CD8-positive, alpha-beta memory T cell (primary cell): ENCODE results near the gene ARL5C. TPM values are rescaled to one million over a fixed set of nuclear protein-coding genes. Genes with fewer than 3 reads are reported as not detected.
A peak's percentile ranks its signal among the peaks of the same experiment; 100 is the strongest.

Experiments used
- CTCF ChIA-PET: fragments of 350-600 bp; sonication (Branson Sonifier 250); formaldehyde crosslinking; loops from one replicate; lab custom pipeline; 2021; ENCODE audit warnings: antibody characterized with exemption; lab: Charles Lee
- POLR2A ChIA-PET: fragments of 350-600 bp; sonication (Branson Sonifier 250); formaldehyde crosslinking; loops from one replicate; lab custom pipeline; 2021; ENCODE audit warnings: antibody characterized with exemption; lab: Charles Lee
- DNase-seq, 5 donors: peaks; one replicate each; pipeline versions ENCODE4 v3.0.0 to v3.0.0-alpha.2; 2020 to 2022; ENCODE audit warnings: mixed read lengths in 1 of 5
- H3K27ac ChIP-seq: one replicate; pipeline ENCODE4 v1.7.0; 2013; ENCODE audit warnings: low read depth, mild to moderate bottlenecking, low read length, moderate library complexity
- H3K27me3 ChIP-seq: 2 replicates; pipeline ENCODE4 v1.7.0; 2013; ENCODE audit warnings: low read length, mild to moderate bottlenecking; ENCODE audit not compliant: insufficient read depth, poor library complexity, severe bottlenecking
- H3K36me3 ChIP-seq: 2 replicates; pipeline ENCODE4 v1.7.0; 2013; ENCODE audit warnings: mild to moderate bottlenecking, low read length, moderate library complexity; ENCODE audit not compliant: insufficient read depth
- H3K4me1 ChIP-seq: 2 replicates; pipeline ENCODE4 v1.7.0; 2013; ENCODE audit warnings: mild to moderate bottlenecking, low read length, moderate library complexity; ENCODE audit not compliant: insufficient read depth
- H3K4me3 ChIP-seq: 2 replicates; pipeline ENCODE4 v1.7.0; 2013; ENCODE audit warnings: mild to moderate bottlenecking, low read length
- H3K9me3 ChIP-seq: 2 replicates; pipeline ENCODE4 v1.7.0; 2013; ENCODE audit warnings: mild to moderate bottlenecking, low read length
- H3K27ac Mint-ChIP-seq, 8 donors: one replicate each; pipeline ENCODE4 v1.8.0; 2020 to 2021; ENCODE audit warnings: mixed read lengths in 8 of 8, mild to moderate bottlenecking in 6 of 8, inconsistent platforms in 3 of 8, moderate library complexity in 3 of 8
- H3K27me3 Mint-ChIP-seq, 2 donors: one replicate each; pipeline ENCODE4 v1.8.0; 2020 to 2021; ENCODE audit warnings: mixed read lengths in 2 of 2, mild to moderate bottlenecking in 1 of 2, moderate library complexity in 1 of 2
- H3K36me3 Mint-ChIP-seq, 3 donors: one replicate each; pipeline ENCODE4 v1.8.0; 2020 to 2021; ENCODE audit warnings: mixed read lengths in 3 of 3, inconsistent platforms in 1 of 3, mild to moderate bottlenecking in 1 of 3
- H3K4me1 Mint-ChIP-seq, 3 donors: one replicate each; pipeline ENCODE4 v1.8.0; 2020 to 2021; ENCODE audit warnings: mixed read lengths in 3 of 3, inconsistent platforms in 1 of 3, mild to moderate bottlenecking in 1 of 3
- H3K4me3 Mint-ChIP-seq, 7 donors: one replicate each; pipeline ENCODE4 v1.8.0; 2020 to 2021; ENCODE audit warnings: mixed read lengths in 7 of 7, mild to moderate bottlenecking in 6 of 7, moderate library complexity in 4 of 7, inconsistent platforms in 2 of 7
- H3K9me3 Mint-ChIP-seq, 5 donors: one replicate each; pipeline ENCODE4 v1.8.0; 2020 to 2022; ENCODE audit warnings: mixed read lengths in 5 of 5, mild to moderate bottlenecking in 3 of 5, moderate library complexity in 2 of 5, inconsistent platforms in 1 of 5
- polyA plus RNA-seq: library from polyadenylated mRNA; unstranded; fragments of 300-500 nt; fragmentation: Illumina TruSeq; gene quantifications from one replicate; pipeline ENCODE4 v1.2.3, GENCODE V29; 2021
- total RNA-seq, 2 experiments: library from RNA; stranded (reverse); gene quantifications; one replicate each; pipeline ENCODE4 v1.2.3, GENCODE V29; 2021

ARL5C gene
- total and polyA plus RNA-seq, 3 experiments from 2014 or later, result not detected

DNA sequence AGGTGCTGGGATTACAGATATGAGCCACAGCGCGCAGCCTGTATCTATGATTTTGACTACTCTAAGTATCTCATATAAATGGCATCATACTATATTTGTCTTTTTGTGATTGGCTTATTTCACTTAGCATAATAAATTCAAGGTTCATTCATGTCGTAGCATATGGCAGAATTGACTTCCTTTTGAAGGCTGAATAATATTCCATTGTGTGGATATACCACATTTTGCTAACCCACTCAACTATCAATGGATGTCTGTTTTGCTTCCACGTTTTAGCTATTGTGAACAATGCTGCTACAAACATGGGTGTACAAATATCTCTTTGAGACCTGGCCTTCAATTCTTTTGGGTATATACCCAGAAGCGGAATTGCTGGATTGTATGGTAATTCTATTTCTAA, 24.7 kb downstream of the ARL5C start:
- no peak for DNase-seq
- no peak overlapping the region for H3K4me3 ChIP-seq
- no peak overlapping the region for H3K27ac ChIP-seq
- no peaks in the 10 kb centered on the region for H3K27me3 ChIP-seq
- H3K9me3 Mint-ChIP-seq, result no peaks in the 10 kb centered on the region
- H3K4me3 Mint-ChIP-seq, result no peak overlapping the region
- H3K36me3 ChIP-seq, result no peaks in the 10 kb centered on the region
- no peak overlapping the region for H3K27ac Mint-ChIP-seq
- H3K9me3 ChIP-seq, result no peaks in the 10 kb centered on the region
- H3K27me3 Mint-ChIP-seq, result no peaks in the 10 kb centered on the region
- H3K4me1 ChIP-seq, result no peaks in the 10 kb centered on the region
- peaks cover 0 to 14% (median 2%) of the 10 kb centered on the region in 3 donors for H3K4me1 Mint-ChIP-seq
- ChIA-PET CTCF (interaction anchor here (1.1 kb wide), 1 partner anchor 12 kb away, joined by 3 read pairs; no protein-coding TSS in a partner anchor), POLR2A (no interaction called here)
- H3K36me3 Mint-ChIP-seq, result peaks cover 0 to 6% (median 2%) of the 10 kb centered on the region in 3 donors

GRCh38 chr17:39139561-39139960, 26.4 kb downstream of the ARL5C start:
- H3K9me3 Mint-ChIP-seq, result no peaks in the 10 kb centered on the region

GRCh38 chr17:39139161-39139511, 26.8 kb downstream of the ARL5C start:
- Histone ChIP-seq H3K27me3 (no peaks in the 10 kb centered on the region), H3K36me3 (no peaks in the 10 kb centered on the region), H3K4me1 (no peaks in the 10 kb centered on the region), H3K27ac (no peak overlapping the region), H3K9me3 (no peaks in the 10 kb centered on the region), H3K4me3 (no peak overlapping the region)
- peaks cover 0 to 14% (median 2%) of the 10 kb centered on the region in 3 donors for H3K36me3 Mint-ChIP-seq
- H3K4me3 Mint-ChIP-seq, result no peak overlapping the region
- peak overlapping the region in 2 of 8 donors; percentile 58 to 64 for H3K27ac Mint-ChIP-seq
- no peak for DNase-seq
- no peaks in the 10 kb centered on the region for H3K27me3 Mint-ChIP-seq
- H3K9me3 Mint-ChIP-seq, result no peaks in the 10 kb centered on the region
- ChIA-PET CTCF (interaction anchor here (1.5 to 1.7 kb wide), 2 partner anchors 12 to 14 kb away, joined by 3 to 6 read pairs; partner anchors contain the start of gene PLXDC1), POLR2A (no interaction called here)
- peaks cover 0 to 5% (median 0%) of the 10 kb centered on the region in 3 donors for H3K4me1 Mint-ChIP-seq

More at GRCh38 chr17:39139561-39139960, 26.4 kb downstream of the ARL5C start:
- Histone ChIP-seq H3K36me3 (no peaks in the 10 kb centered on the region), H3K27me3 (no peaks in the 10 kb centered on the region), H3K9me3 (no peaks in the 10 kb centered on the region), H3K4me3 (no peak overlapping the region), H3K4me1 (no peaks in the 10 kb centered on the region), H3K27ac (no peak overlapping the region)
- H3K27me3 Mint-ChIP-seq, result no peaks in the 10 kb centered on the region
- no peak for DNase-seq
- H3K4me3 Mint-ChIP-seq, result no peak overlapping the region
- peaks cover 0 to 8% (median 0%) of the 10 kb centered on the region in 3 donors for H3K4me1 Mint-ChIP-seq
- CTCF ChIA-PET, result interaction anchor here (0.9 to 1.7 kb wide), 3 partner anchors 12 to 25 kb away, joined by 3 to 6 read pairs (median 4); partner anchors contain the start of gene PLXDC1
- H3K27ac Mint-ChIP-seq, result no peak overlapping the region
- POLR2A ChIA-PET, result no interaction called here
- H3K36me3 Mint-ChIP-seq, result peaks cover 0 to 14% (median 2%) of the 10 kb centered on the region in 3 donors

- no peaks in the 10 kb centered on the region for H3K36me3 ChIP-seq
- peak overlapping the region in 5 of 8 donors; percentile 10 to 66 (median 58) for H3K27ac Mint-ChIP-seq
- H3K27me3 Mint-ChIP-seq, result no peaks in the 10 kb centered on the region
- no peaks in the 10 kb centered on the region for H3K9me3 Mint-ChIP-seq
- no peaks in the 10 kb centered on the region for H3K27me3 ChIP-seq
- no peak overlapping the region for H3K4me3 ChIP-seq
- no peak overlapping the region for H3K27ac ChIP-seq
- peaks cover 0 to 5% (median 0%) of the 10 kb centered on the region in 3 donors for H3K4me1 Mint-ChIP-seq
- CTCF ChIA-PET, result interaction anchor here (1.5 to 1.7 kb wide), 2 partner anchors 13 to 15 kb away, joined by 3 to 6 read pairs; partner anchors contain the start of gene PLXDC1
- no peaks in the 10 kb centered on the region for H3K9me3 ChIP-seq
- no peaks in the 10 kb centered on the region for H3K4me1 ChIP-seq
- H3K4me3 Mint-ChIP-seq, result no peak overlapping the region
- peaks cover 0 to 14% (median 2%) of the 10 kb centered on the region in 3 donors for H3K36me3 Mint-ChIP-seq
- POLR2A ChIA-PET, result no interaction called here
- no peak for DNase-seq
Measured at GRCh38 chr17:39138431-39139160, 27.4 kb downstream of the ARL5C start.

- H3K9me3 ChIP-seq, result no peaks in the 10 kb centered on the region
- H3K27ac Mint-ChIP-seq, result peak overlapping the region in 1 of 8 donors; percentile 78
- no peaks in the 10 kb centered on the region for H3K27me3 Mint-ChIP-seq
- H3K36me3 Mint-ChIP-seq, result peaks cover 0 to 23% (median 4%) of the 10 kb centered on the region in 3 donors
- no peak overlapping the region for H3K4me3 Mint-ChIP-seq
- no peaks in the 10 kb centered on the region for H3K4me1 ChIP-seq
- no peak for DNase-seq
- H3K4me3 ChIP-seq, result no peak overlapping the region
- H3K27me3 ChIP-seq, result no peaks in the 10 kb centered on the region
- H3K9me3 Mint-ChIP-seq, result no peaks in the 10 kb centered on the region
- H3K36me3 ChIP-seq, result no peaks in the 10 kb centered on the region
- no peak overlapping the region for H3K27ac ChIP-seq
- H3K4me1 Mint-ChIP-seq, result peaks cover 0 to 5% (median 2%) of the 10 kb centered on the region in 3 donors
- ChIA-PET POLR2A (no interaction called here), CTCF (no interaction called here)
Measured at GRCh38 chr17:39134878-39135277, 31.1 kb downstream of the ARL5C start.

DNA sequence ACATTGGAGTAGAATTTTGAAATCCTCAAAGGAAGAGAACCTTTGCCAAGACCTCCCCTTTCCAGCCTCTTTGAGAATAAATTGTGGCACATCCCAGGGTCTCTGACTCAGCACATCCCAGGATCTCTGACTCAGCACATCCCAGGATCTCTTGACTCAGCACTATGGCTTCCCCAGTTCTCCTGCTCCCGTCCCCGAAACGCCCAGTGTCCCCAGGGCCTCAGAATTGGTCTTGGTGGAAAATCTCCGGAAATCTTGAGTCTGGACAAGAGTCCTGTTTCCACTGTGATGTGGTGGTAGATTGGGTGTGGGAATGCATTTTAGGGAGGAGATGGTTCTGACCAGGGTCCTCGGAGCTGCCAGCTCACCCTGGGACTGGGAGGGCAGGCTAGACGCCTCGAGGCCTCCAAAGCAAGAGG, 33.8 kb downstream of the ARL5C start:
- no peaks in the 10 kb centered on the region for H3K4me1 ChIP-seq
- H3K4me3 Mint-ChIP-seq, result no peak overlapping the region
- CTCF ChIA-PET, result interaction anchor here (1.3 kb wide), 1 partner anchor 33 kb away, joined by 3 read pairs; no protein-coding TSS in a partner anchor
- peak overlapping the region in 2 of 8 donors; percentile 36 to 82 for H3K27ac Mint-ChIP-seq
- H3K27me3 ChIP-seq, result no peaks in the 10 kb centered on the region
- peaks cover 0 to 4% (median 0%) of the 10 kb centered on the region in 3 donors for H3K4me1 Mint-ChIP-seq
- DNase-seq, result no peak
- H3K36me3 Mint-ChIP-seq, result peaks cover 0 to 20% (median 4%) of the 10 kb centered on the region in 3 donors
- no peak overlapping the region for H3K27ac ChIP-seq
- H3K9me3 Mint-ChIP-seq, result no peaks in the 10 kb centered on the region
- POLR2A ChIA-PET, result no interaction called here
- no peaks in the 10 kb centered on the region for H3K9me3 ChIP-seq
- H3K4me3 ChIP-seq, result no peak overlapping the region
- H3K27me3 Mint-ChIP-seq, result no peaks in the 10 kb centered on the region
- no peaks in the 10 kb centered on the region for H3K36me3 ChIP-seq

DNA sequence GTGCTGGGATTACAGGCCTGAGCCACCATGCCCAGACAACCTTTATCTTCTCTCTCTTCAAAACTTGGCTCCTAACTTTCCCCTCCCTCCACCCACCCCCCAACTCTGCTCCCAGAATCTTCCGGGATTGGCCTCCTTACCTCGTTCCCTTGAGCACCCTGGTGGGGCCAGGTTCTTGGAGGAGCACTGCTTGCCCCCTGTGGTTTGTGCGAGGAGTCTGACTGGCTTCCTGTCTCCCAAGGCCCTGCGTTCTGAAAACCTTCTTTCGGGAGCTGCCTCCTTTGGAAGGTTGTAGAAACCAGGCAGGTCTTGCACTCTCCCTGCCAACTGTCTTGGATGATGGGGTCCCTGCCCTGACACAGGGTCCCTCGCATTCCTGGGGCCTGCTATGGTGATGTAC, 34.3 kb downstream of the ARL5C start:
- H3K4me1 Mint-ChIP-seq, result peaks cover 0 to 4% (median 0%) of the 10 kb centered on the region in 3 donors
- no peaks in the 10 kb centered on the region for H3K4me1 ChIP-seq
- peaks cover 0 to 18% (median 2%) of the 10 kb centered on the region in 3 donors for H3K36me3 Mint-ChIP-seq
- no peaks in the 10 kb centered on the region for H3K9me3 Mint-ChIP-seq
- H3K4me3 Mint-ChIP-seq, result no peak overlapping the region
- H3K27ac Mint-ChIP-seq, result peak overlapping the region in 1 of 8 donors; percentile 60
- H3K27me3 ChIP-seq, result no peaks in the 10 kb centered on the region
- H3K27me3 Mint-ChIP-seq, result no peaks in the 10 kb centered on the region
- no peak for DNase-seq
- no peak overlapping the region for H3K27ac ChIP-seq
- no peak overlapping the region for H3K4me3 ChIP-seq
- H3K9me3 ChIP-seq, result no peaks in the 10 kb centered on the region
- H3K36me3 ChIP-seq, result no peaks in the 10 kb centered on the region
- ChIA-PET POLR2A (no interaction called here), CTCF (no interaction called here)

DNA sequence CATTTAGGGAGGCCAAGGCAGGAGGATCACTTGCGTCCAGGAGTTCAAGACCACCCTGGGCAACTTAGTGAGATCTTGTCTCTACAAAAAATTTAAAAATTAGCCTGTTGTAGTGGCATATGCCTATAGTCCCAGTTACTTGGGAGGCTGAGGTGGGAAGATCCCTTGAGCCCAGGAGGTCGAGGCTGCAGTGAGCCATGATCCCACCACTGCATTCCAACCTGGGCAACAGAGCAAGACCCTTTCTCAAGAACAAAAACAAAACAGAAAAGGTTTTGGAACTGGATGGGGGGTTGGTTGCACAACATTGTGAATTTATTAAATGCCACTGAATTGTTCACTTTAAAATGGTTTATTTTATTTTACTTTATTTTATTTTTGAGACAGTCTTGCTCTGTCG, 35.8 kb downstream of the ARL5C start:
- H3K27me3 Mint-ChIP-seq, result no peaks in the 10 kb centered on the region
- H3K27ac ChIP-seq, result no peak overlapping the region
- ChIA-PET POLR2A (no interaction called here), CTCF (no interaction called here)
- no peaks in the 10 kb centered on the region for H3K36me3 ChIP-seq
- H3K36me3 Mint-ChIP-seq, result peaks cover 0 to 13% (median 2%) of the 10 kb centered on the region in 3 donors
- no peaks in the 10 kb centered on the region for H3K9me3 Mint-ChIP-seq
- no peaks in the 10 kb centered on the region for H3K4me1 ChIP-seq
- peaks cover 0 to 4% (median 0%) of the 10 kb centered on the region in 3 donors for H3K4me1 Mint-ChIP-seq
- no peak for DNase-seq
- H3K4me3 ChIP-seq, result no peak overlapping the region
- no peak overlapping the region for H3K4me3 Mint-ChIP-seq
- peak overlapping the region in 2 of 8 donors; percentile 29 to 33 for H3K27ac Mint-ChIP-seq
- H3K9me3 ChIP-seq, result no peaks in the 10 kb centered on the region
- no peaks in the 10 kb centered on the region for H3K27me3 ChIP-seq
